Measurements from ENCODE around the gene VAV3. TPM values are rescaled to one million over a fixed set of nuclear protein-coding genes. Genes with fewer than 3 reads are reported as not detected.

The VAV3 gene
- polyA plus RNA-seq, 1 donor (not counting 4 experiments of a cell fraction or from before 2014, with no cell fraction given), result 19.6 TPM

GRCh38 chr1:107552781-107553180, 412.2 kb downstream of the VAV3 start:
- H3K4me3 ChIP-seq (ENCODE audit: control insufficient read depth in 2 of 3, extremely low read depth in 1 of 3, insufficient read depth in 2 of 3, low read depth in 1 of 3, low read length in 3 of 3), result no peak overlapping the region
- H3K27me3 ChIP-seq (ENCODE audit: control insufficient read depth, extremely low read depth, insufficient read depth, low read length), result no peaks in the 10 kb centered on the region
- no peak for FAIRE-seq
- TF ChIP-seq EZH2 (IDR thresholded peaks at IDR 0.05; ENCODE audit: low read length), result no peak
- TF ChIP-seq CTCF (optimal IDR thresholded peaks at IDR 0.05 in 1 of 3, IDR thresholded peaks at IDR 0.05 in 1 of 3, conservative IDR thresholded peaks at IDR 0.05 in 1 of 3; ENCODE audit: extremely low read depth in 1 of 3, insufficient read depth in 2 of 3, low read length in 3 of 3), result no peak
- H3K4me1 ChIP-seq (ENCODE audit: control insufficient read depth, extremely low read depth, insufficient read depth, low read length), result peaks cover 17% of the 10 kb centered on the region
- no peaks in the 10 kb centered on the region for H3K9me3 ChIP-seq (ENCODE audit: control insufficient read depth, low read depth, low read length)
- no peaks in the 10 kb centered on the region for H3K79me2 ChIP-seq (ENCODE audit: control insufficient read depth, insufficient read depth, low read length)
- H3K4me2 ChIP-seq (ENCODE audit: control insufficient read depth, extremely low read depth, insufficient read depth, low read depth, low read length), result no peak overlapping the region
- dilution Hi-C loops (cut with MboI; ENCODE audit: extremely low pct_ligation_motif_present, low sequenced_read_pairs), result no loop called here
- no peaks in the 10 kb centered on the region for H3K9me1 ChIP-seq (ENCODE audit: control insufficient read depth, extremely low read depth, insufficient read depth, low read length)
- no peak overlapping the region for H3K9ac ChIP-seq (ENCODE audit: control insufficient read depth, extremely low read depth, insufficient read depth, low read length)
- no peaks in the 10 kb centered on the region for H4K20me1 ChIP-seq (ENCODE audit: control insufficient read depth, extremely low read depth, insufficient read depth, low read length)
- no peak overlapping the region for H3K27ac ChIP-seq (ENCODE audit: control insufficient read depth, insufficient read depth, low read length)
- H3K36me3 ChIP-seq (ENCODE audit: control insufficient read depth in 2 of 2, extremely low read depth in 1 of 2, insufficient read depth in 2 of 2, low read length in 2 of 2), result no peaks in the 10 kb centered on the region
- H2AFZ ChIP-seq (ENCODE audit: control insufficient read depth, low read length), result no peak overlapping the region
- no peak for DNase-seq (ENCODE audit: low read depth, low spot score)

GRCh38 chr1:107551456-107551855, 413.5 kb downstream of the VAV3 start:
- dilution Hi-C loops (cut with MboI; ENCODE audit: extremely low pct_ligation_motif_present, low sequenced_read_pairs), result no loop called here
- no peaks in the 10 kb centered on the region for H3K27me3 ChIP-seq (ENCODE audit: control insufficient read depth, extremely low read depth, insufficient read depth, low read length)
- no peak overlapping the region for H2AFZ ChIP-seq (ENCODE audit: control insufficient read depth, low read length)
- TF ChIP-seq CTCF (optimal IDR thresholded peaks at IDR 0.05 in 1 of 3, IDR thresholded peaks at IDR 0.05 in 1 of 3, conservative IDR thresholded peaks at IDR 0.05 in 1 of 3; ENCODE audit: extremely low read depth in 1 of 3, insufficient read depth in 2 of 3, low read length in 3 of 3), result no peak
- TF ChIP-seq EZH2 (IDR thresholded peaks at IDR 0.05; ENCODE audit: low read length), result no peak
- H3K4me2 ChIP-seq (ENCODE audit: control insufficient read depth, extremely low read depth, insufficient read depth, low read depth, low read length), result no peak overlapping the region
- H3K4me1 ChIP-seq (ENCODE audit: control insufficient read depth, extremely low read depth, insufficient read depth, low read length), result peaks cover 14% of the 10 kb centered on the region
- no peak for FAIRE-seq
- H4K20me1 ChIP-seq (ENCODE audit: control insufficient read depth, extremely low read depth, insufficient read depth, low read length), result no peaks in the 10 kb centered on the region
- H3K36me3 ChIP-seq (ENCODE audit: control insufficient read depth in 2 of 2, extremely low read depth in 1 of 2, insufficient read depth in 2 of 2, low read length in 2 of 2), result no peaks in the 10 kb centered on the region
- H3K9ac ChIP-seq (ENCODE audit: control insufficient read depth, extremely low read depth, insufficient read depth, low read length), result no peak overlapping the region
- no peaks in the 10 kb centered on the region for H3K9me1 ChIP-seq (ENCODE audit: control insufficient read depth, extremely low read depth, insufficient read depth, low read length)
- H3K79me2 ChIP-seq (ENCODE audit: control insufficient read depth, insufficient read depth, low read length), result no peaks in the 10 kb centered on the region
- no peak overlapping the region for H3K27ac ChIP-seq (ENCODE audit: control insufficient read depth, insufficient read depth, low read length)
- DNase-seq (ENCODE audit: low read depth, low spot score), result no peak
- H3K9me3 ChIP-seq (ENCODE audit: control insufficient read depth, low read depth, low read length), result no peaks in the 10 kb centered on the region
- H3K4me3 ChIP-seq (ENCODE audit: control insufficient read depth in 2 of 3, extremely low read depth in 1 of 3, insufficient read depth in 2 of 3, low read depth in 1 of 3, low read length in 3 of 3), result no peak overlapping the region
